Heart left ventricle (tissue), 16 donors: ENCODE measurements around the gene FMNL3. TPM values are rescaled to one million over a fixed set of nuclear protein-coding genes. Genes with fewer than 3 reads are reported as not detected.
A peak's percentile ranks its signal among the peaks of the same experiment; 100 is the strongest.

Experiments
- ATAC-seq, 4 donors: fragments of 200-7000 bp; cut with Tn5 transposase; one replicate each; pipeline ENCODE4 v1.9.1; 2020 to 2022; ENCODE audit warnings: moderate library complexity in 4 of 4, mild to moderate bottlenecking in 3 of 4, moderate number of reproducible peaks in 1 of 4
- DNase-seq, 5 donors: peaks; one replicate each; pipeline ENCODE4 v3.0.0-alpha.2; 2020
- H3K27ac ChIP-seq, 12 donors: fragments of 200-600 bp; sonication (generic) in 4 of 12; one replicate each; pipeline versions ENCODE4 v1.5.0 to v1.8.0; 2016 to 2022; ENCODE audit warnings: mild to moderate bottlenecking in 2 of 12
- H3K27me3 ChIP-seq, 9 donors: fragments of 200-600 bp; sonication (generic) in 2 of 9; one replicate each; pipeline versions ENCODE4 v1.5.1 to v1.8.0; 2016 to 2022; ENCODE audit warnings: mild to moderate bottlenecking in 3 of 9
- H3K36me3 ChIP-seq, 9 donors: fragments of 200-600 bp; sonication (generic) in 2 of 9; one replicate each; pipeline versions ENCODE4 v1.5.0 to v1.8.0; 2018 to 2022; ENCODE audit warnings: mild to moderate bottlenecking in 2 of 9
- H3K4me1 ChIP-seq, 12 donors: fragments of 200-600 bp; sonication (generic) in 4 of 12; one replicate each; pipeline versions ENCODE4 v1.5.0 to v1.8.0; 2016 to 2022; ENCODE audit warnings: mild to moderate bottlenecking in 3 of 12
- H3K4me3 ChIP-seq, 12 donors: fragments of 200-600 bp; sonication (generic) in 4 of 12; one replicate each; pipeline versions ENCODE4 v1.5.0 to v1.8.0; 2017 to 2022; ENCODE audit warnings: mild to moderate bottlenecking in 9 of 12, moderate library complexity in 4 of 12
- H3K9me3 ChIP-seq, 12 donors: fragments of 200-600 bp; sonication (generic) in 4 of 12; one replicate each; pipeline versions ENCODE4 v1.5.0 to v1.8.0; 2016 to 2022; ENCODE audit warnings: mild to moderate bottlenecking in 1 of 12
- CTCF ChIP-seq, 12 donors: fragments of 200-600 bp; sonication (generic) in 4 of 12; IDR thresholded peaks; one replicate each; pipeline versions ENCODE4 v1.5.0 to v1.8.0; 2018 to 2022; ENCODE audit warnings: antibody characterized with exemption in 12 of 12, mild to moderate bottlenecking in 5 of 12
- POLR2A ChIP-seq, 2 donors: fragments of 450-650 bp; IDR thresholded peaks; one replicate each; pipeline ENCODE4 v1.6.1; 2017; ENCODE audit warnings: antibody characterized with exemption in 2 of 2, mild to moderate bottlenecking in 2 of 2, moderate library complexity in 2 of 2
- WGBS, 4 donors: extraction: QIAGEN DNeasy Blood & Tissue Kit in 2 of 4; methylation state at CpG; one replicate each; pipeline versions ENCODE4 v1.1.5 to v1.1.7; 2013 to 2018; 5-methylcytosine and 5-hydroxymethylcytosine counted together
- intact Hi-C, 10 donors: fragments of 100-400 bp; cut with DNase I; formaldehyde crosslinking; loops; one replicate each; pipeline versions ENCODE4 v1.11.1 to v1.14.2; 2022
- polyA plus RNA-seq, 2 donors: library from polyadenylated mRNA; stranded (reverse); fragments of 200-250 nt; gene quantifications; one replicate each; pipeline ENCODE4 v1.2.3, GENCODE V29; 2013
- total RNA-seq, 9 donors: library from RNA; depleted of rRNA in 2 of 9; stranded (reverse); fragments of >200 nt in 2 of 9; fragmentation: NEBNext Ultra II Directional in 3 of 9; extraction: Animal tissue kit (Norgen Biotek cat#: 25700) in 3 of 9; gene quantifications; one replicate each; pipeline versions ENCODE4 v1.1.0 to v1.2.4, GENCODE V29; 2016 to 2023
- donor health status: ischemic (EF 13 %, LVEDD 7.1; RV severe dilation, severe dysfunction).
- donor health status: healthy with polysubstance abuse.
- donor health status: DM: no; HTN: yes; CAD: no.
- donor health status: DM: no; HTN: no; CAD: no.
- donor health status: ischemic (EF 25% LVEDD 6.9; RV normal size, moderate dysfunction).
- donor health status: ischemic (EF 25% LVEDD 5.7; RV mildly dilated, moderate dysfunction).
- donor health status: healthy.
- donor health status: DM: yes; HTN: yes; CAD: no.
- donor health status: ischemic (EF 35%, LVEDD 5.7; RV mildly dilated, moderate dysfunction).
- donor health status: nonischemic (EF 11% LVEDD 7.7; RV severe dilation, severe dysfunction).
- donor health status: DM: yes; HTN: yes; CAD: no.
- donor health status: PGD.
- donor health status: ischemic (EF 29% LVEDD 5.4; RV normal size, mild dysfunction).
- donor health status: nonischemic (EF 23%, LVEDD 6.1; RV moderate dilation, normal function).

Gene FMNL3
- total and polyA plus RNA-seq, 11 donors = 5.9 to 33.9 (median 13.0) TPM

- Histone ChIP-seq H3K9me3 (peaks cover 0 to 8% (median 0%) of the 10 kb centered on the region in 12 donors), H3K4me3 (no peak overlapping the region), H3K4me1 (peaks cover 0 to 32% (median 18%) of the 10 kb centered on the region in 12 donors), H3K27ac (peak overlapping the region in 1 of 12 donors; percentile 58), H3K27me3 (no peaks in the 10 kb centered on the region), H3K36me3 (peaks cover 0 to 3% (median 0%) of the 10 kb centered on the region in 9 donors)
- DNase-seq (peak in 3 of 5 donors; percentile 37 to 71 (median 50)), ATAC-seq (peak in 3 of 4 donors; percentile 55 to 60 (median 55))
- WGBS, 4 donors = 65 to 89% (median 73%) methylated on average over 3 to 4 of the region's 4 CpGs
- TF ChIP-seq POLR2A (IDR thresholded peaks at IDR 0.05) (no peak), CTCF (IDR thresholded peaks at IDR 0.05) (no peak)
- intact Hi-C loops = no loop called here
These were observed 118.3 kb downstream of the FMNL3 start for GRCh38 chr12:49588721-49589516.

- peak overlapping the region in 1 of 12 donors; percentile 58 for H3K27ac ChIP-seq
- ATAC-seq (no peak), DNase-seq (no peak)
- no peaks in the 10 kb centered on the region for H3K27me3 ChIP-seq
- peaks cover 0 to 3% (median 0%) of the 10 kb centered on the region in 9 donors for H3K36me3 ChIP-seq
- H3K9me3 ChIP-seq = peaks cover 0 to 8% (median 0%) of the 10 kb centered on the region in 12 donors
- intact Hi-C loops = no loop called here
- H3K4me1 ChIP-seq = peaks cover 0 to 38% (median 23%) of the 10 kb centered on the region in 12 donors
- 85 to 89% (median 87%) methylated on average over 6 to 7 of the region's 7 CpGs for WGBS, 4 donors
- TF ChIP-seq CTCF (IDR thresholded peaks at IDR 0.05) (no peak), POLR2A (IDR thresholded peaks at IDR 0.05) (no peak)
- no peak overlapping the region for H3K4me3 ChIP-seq
These were observed 118.9 kb downstream of the FMNL3 start for GRCh38 chr12:49588281-49588680.

- peaks cover 0 to 8% (median 0%) of the 10 kb centered on the region in 12 donors for H3K9me3 ChIP-seq
- intact Hi-C loops = no loop called here
- no peak overlapping the region for H3K27ac ChIP-seq
- peaks cover 0 to 47% (median 30%) of the 10 kb centered on the region in 12 donors for H3K4me1 ChIP-seq
- 84 to 94% (median 86%) methylated on average over 11 of the region's 11 CpGs for WGBS, 4 donors
- H3K4me3 ChIP-seq = no peak overlapping the region
- TF ChIP-seq POLR2A (IDR thresholded peaks at IDR 0.05) = no peak
- TF ChIP-seq CTCF (IDR thresholded peaks at IDR 0.05) = no peak
- no peaks in the 10 kb centered on the region for H3K27me3 ChIP-seq
- peaks cover 0 to 3% (median 0%) of the 10 kb centered on the region in 9 donors for H3K36me3 ChIP-seq
- ATAC-seq (no peak), DNase-seq (no peak)
These were observed 119.9 kb downstream of the FMNL3 start for GRCh38 chr12:49587174-49587908.

Other genes with a start within 250 kb of the FMNL3 start
- 1 to 10 TPM in 3 of 9 donors, under 1 TPM in 6; 0.19 to 2.2 (median 0.40) TPM for gene KCNH3, start 168.4 kb downstream of the FMNL3 start, total RNA-seq
- gene KCNH3, start 168.4 kb downstream of the FMNL3 start, polyA plus RNA-seq = under 1 TPM; 0.14 to 0.42 TPM
- 100 to 1,000 TPM in 3 of 9 donors, 10 to 100 TPM in 6; 70.0 to 122 (median 88.3) TPM for gene MCRS1, start 139.3 kb downstream of the FMNL3 start, total RNA-seq
- 10 to 100 TPM; 64.2 to 80.3 TPM for gene MCRS1, start 139.3 kb downstream of the FMNL3 start, polyA plus RNA-seq
- under 1 TPM; 0.23 to 0.78 (median 0.48) TPM for gene FAM186B, start 101.8 kb downstream of the FMNL3 start, total RNA-seq
- under 1 TPM; 0.17 to 0.30 TPM for gene FAM186B, start 101.8 kb downstream of the FMNL3 start, polyA plus RNA-seq
- 10 to 100 TPM; 12.7 to 25.5 (median 20.9) TPM for gene PRPF40B, start 83.8 kb downstream of the FMNL3 start, total RNA-seq
- 10 to 100 TPM; 12.0 to 21.1 TPM for gene PRPF40B, start 83.8 kb downstream of the FMNL3 start, polyA plus RNA-seq
- gene TMBIM6, start 34.2 kb upstream of the FMNL3 start, total RNA-seq = 100 to 1,000 TPM; 203 to 376 (median 252) TPM
- gene TMBIM6, start 34.2 kb upstream of the FMNL3 start, polyA plus RNA-seq = 100 to 1,000 TPM; 105 to 285 TPM
- 10 to 100 TPM; 14.1 to 35.0 (median 25.0) TPM for gene NCKAP5L, start 121.0 kb upstream of the FMNL3 start, total RNA-seq
- gene NCKAP5L, start 121.0 kb upstream of the FMNL3 start, polyA plus RNA-seq = 10 to 100 TPM; 19.4 to 27.7 TPM
- gene BCDIN3D, start 135.7 kb upstream of the FMNL3 start, total RNA-seq = 1 to 10 TPM; 1.7 to 3.9 (median 2.4) TPM
- 1 to 10 TPM; 1.6 to 2.2 TPM for gene BCDIN3D, start 135.7 kb upstream of the FMNL3 start, polyA plus RNA-seq
- gene FAIM2, start 196.5 kb upstream of the FMNL3 start, total RNA-seq = 10 to 100 TPM in 2 of 9 donors, 1 to 10 TPM in 6, under 1 TPM in 1; 0.33 to 15.0 (median 3.2) TPM
- 1 to 10 TPM; 5.0 to 6.0 TPM for gene FAIM2, start 196.5 kb upstream of the FMNL3 start, polyA plus RNA-seq
- gene AQP2, start 243.3 kb upstream of the FMNL3 start, total RNA-seq = not detected
- not detected for gene AQP2, start 243.3 kb upstream of the FMNL3 start, polyA plus RNA-seq